ENCODE measurements around the gene PTGES2.
"Not testable (repeated sequence)": the region's sequence is repeated elsewhere in the genome, so short reads cannot be mapped to it uniquely, and the experiment has no call there.

Gene PTGES2

DNA sequence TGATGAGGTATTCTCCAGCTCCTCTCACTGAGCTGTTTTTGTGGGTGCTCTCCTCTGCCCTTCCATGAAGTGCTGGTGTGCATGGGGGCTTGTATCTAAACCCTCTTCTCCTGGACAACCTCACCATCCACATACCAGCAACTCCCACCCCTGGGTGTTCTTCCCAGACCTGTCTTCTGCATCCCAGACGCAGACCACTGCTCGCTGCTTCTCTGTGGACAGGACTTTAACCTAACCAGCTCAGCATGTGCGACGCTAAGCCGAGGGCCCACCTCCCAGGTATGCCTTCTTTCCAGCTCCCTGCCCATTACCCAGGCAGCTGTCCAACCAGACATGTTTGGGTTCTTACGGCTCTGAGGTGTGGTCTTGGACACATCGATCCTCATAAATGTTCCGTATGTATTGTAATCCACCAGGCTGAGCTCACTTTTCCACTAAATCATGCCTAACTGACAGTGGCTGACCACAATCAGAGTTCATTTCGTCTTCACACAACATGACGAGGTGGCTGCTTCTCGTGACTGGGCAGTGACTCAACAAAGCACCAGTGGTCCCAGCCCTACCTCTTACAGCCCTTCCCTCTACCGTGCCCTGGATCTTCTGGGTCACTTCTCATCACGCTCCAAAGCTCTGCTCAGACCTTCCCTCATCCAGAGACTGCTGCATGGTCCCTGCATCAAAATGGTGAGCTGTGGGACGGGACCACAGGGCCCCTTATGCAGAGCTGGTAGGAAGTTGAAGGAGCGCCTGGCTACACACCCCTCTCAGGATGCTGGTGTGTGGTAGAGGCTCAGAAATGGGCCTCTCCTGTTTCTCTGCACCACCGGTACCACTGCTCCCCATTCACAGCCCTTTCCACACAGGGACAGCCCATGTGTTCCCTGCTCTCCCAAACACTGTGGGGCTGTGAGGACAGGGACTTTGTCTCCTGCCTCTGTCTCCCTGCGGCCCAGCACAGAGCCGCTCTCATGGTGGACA lies 9.6 kb upstream of the PTGES2 start:
- no peak for DNase-seq

DNA sequence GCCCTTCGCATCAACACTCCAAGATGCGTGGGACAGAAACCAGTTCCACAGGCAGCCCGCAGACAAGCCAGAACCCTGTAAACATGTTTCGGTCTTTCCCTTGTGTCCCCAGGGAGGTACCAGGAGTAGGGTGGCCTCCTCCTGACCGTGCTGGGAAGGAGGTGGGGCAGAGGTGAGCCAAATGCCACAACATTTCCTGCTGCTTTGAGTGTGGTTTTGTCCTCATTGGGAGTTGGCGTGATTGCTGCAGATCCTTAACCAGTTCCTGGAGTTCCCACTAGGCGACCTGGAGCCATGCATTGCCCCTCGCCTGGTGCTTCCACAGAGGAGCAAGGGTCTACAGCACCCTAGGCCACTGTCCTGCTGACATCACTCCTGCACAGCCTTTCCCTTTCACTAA lies 8.0 kb upstream of the PTGES2 start:
- not testable (repeated sequence) for DNase-seq

DNA sequence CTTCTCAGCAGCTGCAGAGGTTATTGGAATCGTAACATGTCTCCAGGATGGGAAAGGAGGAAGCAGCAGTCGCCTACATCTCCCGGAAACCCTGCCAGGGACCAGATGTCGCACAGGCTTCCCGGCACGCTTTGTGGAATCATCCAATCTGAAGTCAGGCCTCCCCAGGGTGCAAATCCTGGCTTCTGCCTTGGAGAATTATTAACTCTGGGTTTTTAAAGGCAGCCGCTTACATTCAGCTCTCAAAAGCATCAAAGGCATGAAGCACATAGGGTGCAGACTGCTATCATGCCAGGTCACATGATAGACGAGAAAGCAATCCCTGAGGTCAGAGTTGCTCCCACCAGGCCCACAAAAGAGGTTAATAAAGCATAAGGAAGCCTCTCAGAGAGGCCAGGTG lies 4.6 kb upstream of the PTGES2 start:
- DNase-seq = not testable (repeated sequence)

DNA sequence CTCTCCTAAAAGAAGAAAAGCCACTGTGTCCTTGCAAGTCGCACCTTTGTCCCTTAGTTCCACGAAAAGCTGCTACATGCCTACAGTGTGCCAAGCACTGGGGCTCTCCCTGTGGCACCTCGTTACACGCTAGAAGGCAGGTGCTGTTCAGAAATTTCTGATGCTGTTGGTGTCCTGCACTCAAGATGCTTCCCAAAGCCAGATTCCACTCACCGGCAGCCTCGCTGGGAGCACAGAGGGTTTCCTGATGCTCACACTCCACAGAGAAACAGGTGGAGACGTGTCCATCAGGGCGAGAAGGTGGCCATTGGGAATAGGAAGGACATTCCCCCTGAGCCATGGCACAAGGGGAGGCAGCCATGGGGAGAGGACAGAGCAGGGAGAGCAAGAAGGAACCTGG lies 3.8 kb upstream of the PTGES2 start:
- DNase-seq = not testable (repeated sequence)

DNA sequence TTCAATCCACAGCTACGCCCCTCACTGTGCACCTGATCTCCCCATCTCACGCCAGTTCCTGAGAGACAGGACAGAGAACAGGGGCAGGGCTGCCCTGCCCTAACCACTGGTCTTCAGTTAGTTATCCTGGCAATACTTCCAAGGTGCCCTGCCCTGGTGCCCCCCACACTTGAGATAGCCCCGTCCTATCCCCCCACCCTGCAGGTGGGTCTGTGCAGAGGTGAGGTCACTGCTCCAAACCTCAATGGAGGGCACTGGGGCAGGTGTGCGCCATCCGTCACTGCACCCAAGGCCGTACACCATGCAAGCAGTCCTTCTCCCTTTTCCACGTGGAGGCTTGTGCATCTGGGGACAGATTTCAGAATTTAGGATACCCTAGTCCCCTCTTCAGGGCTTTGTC lies 3.1 kb upstream of the PTGES2 start:
- not testable (repeated sequence) for DNase-seq

DNA sequence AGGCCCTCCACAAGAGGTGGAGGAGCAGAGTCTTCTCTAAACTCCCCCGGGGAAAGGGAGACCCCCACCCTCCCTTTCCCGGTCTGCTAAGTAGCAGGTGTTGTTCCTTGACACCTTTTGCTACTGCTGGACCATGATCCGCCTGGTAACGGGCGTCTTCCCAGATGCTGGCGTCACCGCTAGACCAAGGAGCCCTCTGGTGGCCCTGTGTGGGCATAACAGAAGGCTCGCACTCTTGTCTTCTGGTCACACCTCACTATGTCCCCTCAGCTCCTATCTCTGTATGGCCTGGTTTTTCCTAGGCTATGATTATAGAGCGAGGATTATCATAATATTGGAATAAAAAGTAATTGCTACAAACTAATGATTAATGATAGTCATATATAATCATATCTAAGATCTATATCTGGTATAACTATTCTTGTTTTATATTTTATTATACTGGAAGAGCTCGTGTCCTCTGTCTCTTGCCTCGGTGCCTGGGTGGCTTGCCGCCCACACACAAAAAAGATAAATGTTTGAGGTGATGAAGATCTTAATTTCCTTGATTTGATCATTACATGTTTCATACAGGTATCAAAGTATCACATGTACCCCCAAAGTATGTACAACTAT lies 2.6 kb upstream of the PTGES2 start:
- peak; percentile 64 for DNase-seq

DNA sequence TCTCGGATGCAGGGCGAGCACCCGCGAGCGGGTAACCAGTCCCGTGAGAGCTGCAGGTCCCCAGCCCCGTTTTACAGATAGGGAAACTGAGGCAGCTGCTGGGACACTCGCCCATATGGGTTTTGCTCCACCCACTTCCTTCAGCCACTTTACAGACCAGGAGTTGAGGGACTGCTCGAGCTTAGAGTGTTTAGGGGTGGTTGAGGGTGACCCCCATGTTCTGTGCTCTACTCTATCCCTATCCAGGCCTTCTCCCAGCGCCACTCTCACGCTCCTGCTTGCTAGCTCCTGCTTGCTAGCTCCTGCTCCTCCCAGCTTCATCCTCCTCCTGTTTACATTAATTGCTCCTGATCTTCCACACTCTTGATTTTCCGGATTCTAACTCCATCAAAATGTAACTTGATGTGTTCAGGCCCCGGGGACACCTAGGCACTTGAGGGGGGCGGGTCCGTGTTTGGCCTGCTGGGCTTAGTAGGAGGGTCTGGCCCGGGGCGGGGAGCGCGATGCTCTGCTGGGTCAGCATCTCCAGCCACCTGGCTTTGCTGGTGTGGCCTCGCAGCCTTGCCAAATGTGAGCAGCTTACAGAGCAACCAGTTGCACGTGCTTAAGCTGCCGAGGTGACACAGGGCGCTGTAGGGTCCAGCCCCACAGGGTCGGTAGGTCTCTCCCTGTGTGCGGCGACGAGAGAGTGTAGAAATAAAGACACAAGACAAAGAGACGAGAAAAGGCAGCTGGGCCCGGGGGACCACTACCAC lies 1.5 kb upstream of the PTGES2 start:
- no peak for DNase-seq

DNA sequence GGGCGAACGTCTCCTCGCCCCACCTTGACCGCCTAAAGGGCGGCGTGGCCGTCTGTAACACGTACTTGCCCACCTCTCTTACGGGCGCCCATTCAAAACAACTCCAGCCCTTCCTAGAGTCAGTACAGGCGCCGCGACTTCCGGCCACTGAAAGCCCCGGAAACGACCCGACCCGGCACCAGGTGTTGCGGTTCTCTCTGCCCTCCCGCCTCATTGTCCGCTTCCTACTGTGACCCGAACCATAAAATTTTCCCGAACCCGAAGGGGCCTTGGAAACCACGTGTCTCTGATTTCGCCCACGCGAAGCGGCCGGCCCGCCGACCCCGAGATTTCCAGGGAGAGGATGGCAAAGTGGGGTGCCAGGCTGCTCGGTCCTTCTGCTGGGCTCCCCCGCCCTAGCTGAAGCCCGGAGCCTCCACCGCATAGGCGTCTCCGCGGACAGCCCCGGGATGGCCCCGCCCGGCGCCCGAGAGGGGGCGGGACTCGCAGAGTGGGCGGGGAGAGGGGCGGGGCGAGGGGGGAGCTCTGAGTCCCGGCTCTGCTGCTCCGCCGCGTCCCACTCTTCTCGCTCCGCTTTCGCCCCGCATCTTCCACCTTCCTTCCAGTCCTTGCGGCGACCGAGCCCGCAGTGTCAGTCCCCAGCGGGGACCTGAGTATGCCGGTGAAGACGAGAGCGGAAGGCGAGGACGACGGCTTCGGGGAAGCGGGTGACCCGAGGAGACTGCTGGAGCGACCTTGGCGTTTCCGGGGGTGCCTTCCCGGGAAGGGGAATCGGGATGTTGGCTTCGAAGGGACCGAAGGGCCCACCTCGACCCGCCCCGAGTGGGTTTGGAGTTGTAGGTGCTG lies 684 bp upstream of the PTGES2 start:
- peak; percentile 85 for DNase-seq

DNA sequence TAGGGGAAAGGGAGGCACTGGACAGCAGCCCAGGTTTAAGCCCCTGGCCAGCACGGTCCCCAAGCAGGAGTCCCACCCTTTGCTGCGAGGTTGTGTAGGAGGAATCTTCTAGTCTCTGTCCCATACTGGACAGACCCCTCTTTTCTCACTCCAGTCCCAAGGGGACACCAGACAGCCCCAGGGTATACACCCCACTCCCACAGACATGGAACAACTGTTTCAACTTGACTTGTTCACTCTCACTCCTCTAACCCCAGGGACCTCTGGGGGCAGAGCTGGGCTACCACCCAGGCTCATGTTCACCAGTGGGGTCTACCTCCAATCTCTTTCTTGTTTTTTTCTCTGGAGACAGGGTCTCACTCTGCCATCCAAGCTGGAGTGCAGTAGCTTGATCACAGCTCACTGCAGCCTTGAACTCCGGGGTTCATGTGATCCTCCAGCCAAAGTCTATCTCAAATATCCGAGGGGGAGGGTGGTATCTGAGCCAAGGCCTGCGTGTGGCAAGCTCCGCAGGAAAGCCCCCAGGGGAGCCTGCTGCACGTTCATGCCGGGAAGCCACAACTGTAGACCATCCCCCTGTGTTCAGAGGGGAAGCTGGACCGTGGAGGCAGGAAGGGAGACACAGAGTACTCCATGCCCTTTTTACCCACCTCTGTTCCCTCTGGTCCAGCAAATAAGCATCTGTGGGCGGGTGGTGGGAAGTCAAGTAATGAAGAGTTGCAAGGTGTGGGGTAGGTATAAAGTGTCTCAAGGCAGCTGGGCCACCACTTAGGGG lies 1.8 kb downstream of the PTGES2 start:
- no peak for DNase-seq

DNA sequence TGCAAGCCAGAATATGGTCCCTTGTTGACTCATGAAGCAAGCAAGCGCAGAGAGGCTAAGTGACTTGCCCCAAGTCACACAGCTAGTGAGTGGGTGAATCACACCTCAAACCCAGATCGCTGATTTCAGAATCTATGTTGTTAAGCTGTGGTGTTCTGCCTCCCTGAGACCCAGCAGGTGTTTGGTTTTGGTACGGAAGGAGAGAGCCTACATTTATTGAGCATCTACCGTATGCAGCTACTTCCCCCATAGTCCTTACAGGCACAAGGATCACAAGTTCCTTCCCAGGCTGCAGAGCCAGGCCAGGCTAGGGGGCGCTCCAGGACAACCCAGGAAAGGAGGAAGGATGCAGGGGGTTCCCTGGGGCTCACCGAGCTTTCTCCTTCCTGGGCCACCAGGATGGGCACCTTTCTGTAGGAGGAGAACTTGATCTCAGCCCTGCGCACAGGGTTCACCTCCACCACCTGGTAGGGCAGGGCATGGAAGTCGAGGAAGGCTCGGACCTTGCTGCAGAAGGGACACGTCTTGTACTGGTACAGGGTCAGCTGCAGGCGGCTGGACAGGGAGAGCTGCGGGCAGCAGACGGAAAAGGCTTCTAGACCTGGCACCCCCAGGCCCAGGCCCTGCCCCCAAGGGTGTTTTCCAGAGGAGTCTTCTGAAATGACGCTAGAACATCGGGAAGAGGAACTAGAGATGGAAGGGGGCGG lies 2.5 kb downstream of the PTGES2 start:
- DNase-seq = peak; percentile 39

DNA sequence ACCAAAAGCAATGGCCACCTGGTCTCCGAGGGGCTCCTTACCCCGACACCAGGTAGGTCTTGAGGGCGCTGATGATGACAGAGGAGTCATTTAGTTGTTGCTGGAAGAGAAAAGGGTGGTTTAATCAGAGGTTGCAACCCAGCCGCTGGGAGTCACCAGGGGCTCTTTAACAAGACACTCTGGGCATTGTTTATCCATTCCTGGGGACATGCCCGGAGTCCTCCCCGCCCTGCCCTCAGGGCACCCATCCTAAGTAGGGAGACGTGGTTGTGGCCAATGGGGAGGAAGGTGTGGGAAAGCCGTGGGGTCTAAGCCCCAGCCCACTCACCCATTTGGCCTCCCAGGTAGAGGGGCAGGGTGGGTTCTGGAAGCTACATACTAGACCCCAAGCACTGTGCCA lies 3.1 kb downstream of the PTGES2 start:
- DNase-seq = no peak

DNA sequence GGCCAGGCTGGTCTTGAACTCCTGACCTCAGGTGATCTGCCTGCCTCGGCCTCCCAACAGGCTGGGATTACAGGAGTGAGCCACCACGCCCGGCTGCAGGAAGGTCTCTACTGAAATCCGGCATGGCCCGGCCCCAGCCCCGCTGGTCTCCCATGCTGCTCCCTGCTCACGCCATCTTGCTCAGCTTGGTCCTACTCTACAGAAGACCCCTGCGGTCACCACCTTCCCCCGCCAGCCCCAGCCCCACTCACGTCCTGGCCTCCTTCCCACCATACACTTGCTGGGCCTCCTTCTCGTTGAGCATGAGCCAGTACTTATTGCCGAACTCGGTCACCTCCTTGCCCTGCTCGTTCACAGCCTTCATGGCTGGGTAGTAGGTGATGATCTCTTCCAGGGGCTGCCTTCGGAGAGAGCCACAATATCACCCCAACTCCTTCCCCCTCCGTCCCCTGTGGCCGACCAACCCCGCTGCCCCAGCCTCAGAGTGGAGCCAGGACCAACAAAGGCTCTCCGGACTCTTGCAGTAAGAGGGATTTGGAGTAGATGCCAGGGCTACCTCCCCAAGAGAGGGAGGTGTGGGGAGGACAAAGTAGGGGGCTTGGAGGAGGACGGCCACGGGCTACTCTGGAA lies 4.0 kb downstream of the PTGES2 start:
- DNase-seq = no peak

DNA sequence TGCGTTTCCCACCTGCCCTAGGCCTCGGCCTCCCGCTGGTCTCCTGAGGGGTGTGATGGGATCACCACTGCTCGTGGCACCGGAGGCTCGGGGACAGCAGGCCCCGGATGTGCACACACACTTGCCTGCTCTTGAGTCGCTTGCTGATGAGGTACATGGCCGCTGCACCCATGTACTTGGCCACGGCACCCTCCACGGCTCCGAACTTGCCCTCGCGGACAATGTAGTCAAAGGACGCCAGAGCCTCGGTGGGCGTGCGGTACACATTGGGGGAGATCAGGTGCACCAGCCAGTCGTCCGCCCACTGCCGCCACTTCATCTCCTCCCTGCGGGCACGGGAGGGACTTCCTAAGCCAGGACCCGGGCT lies 4.7 kb downstream of the PTGES2 start:
- no peak for DNase-seq

DNA sequence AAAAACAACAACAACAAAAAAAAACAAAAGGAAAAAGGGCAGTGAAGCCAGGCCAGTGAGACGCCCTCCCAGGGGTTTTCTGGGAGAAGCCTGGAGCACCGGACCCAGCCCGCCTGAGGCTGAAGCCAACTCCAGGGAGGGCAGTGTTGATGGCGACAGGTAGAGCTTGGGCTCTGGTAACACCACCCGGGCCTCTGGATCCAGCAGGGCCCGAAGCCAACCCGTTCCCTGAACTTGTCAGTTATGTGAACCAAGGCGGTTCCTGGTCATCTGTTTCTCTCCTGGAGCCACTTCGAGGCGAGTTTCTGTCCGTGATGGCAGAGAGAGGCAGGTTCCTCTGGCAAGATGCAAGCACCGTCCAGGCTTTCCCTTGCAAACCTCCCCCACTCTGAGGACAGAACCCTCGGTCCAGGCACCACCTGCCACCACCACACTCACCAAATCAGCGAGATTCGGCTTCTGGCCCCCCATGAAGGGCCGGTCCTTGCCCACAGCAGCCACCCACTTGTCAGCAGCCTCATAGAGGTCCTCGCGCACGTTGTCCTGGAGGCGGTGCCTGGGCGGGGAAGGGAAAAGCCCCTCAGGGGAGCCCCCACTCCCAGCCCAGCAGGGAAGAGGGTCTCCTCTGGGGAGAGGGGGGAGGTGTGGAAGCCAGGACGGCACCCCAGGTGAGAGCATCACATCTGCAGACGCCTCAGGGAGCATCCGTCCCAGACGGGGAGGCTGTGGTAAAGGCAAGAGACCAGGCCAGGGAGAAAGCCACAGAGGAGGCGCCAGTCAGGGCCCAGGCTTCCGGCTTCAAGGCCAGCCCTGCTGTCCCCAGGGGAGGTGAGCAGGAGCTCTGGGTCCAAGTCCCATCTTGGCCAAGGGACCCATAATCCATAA lies 5.4 kb downstream of the PTGES2 start:
- no peak for DNase-seq

DNA sequence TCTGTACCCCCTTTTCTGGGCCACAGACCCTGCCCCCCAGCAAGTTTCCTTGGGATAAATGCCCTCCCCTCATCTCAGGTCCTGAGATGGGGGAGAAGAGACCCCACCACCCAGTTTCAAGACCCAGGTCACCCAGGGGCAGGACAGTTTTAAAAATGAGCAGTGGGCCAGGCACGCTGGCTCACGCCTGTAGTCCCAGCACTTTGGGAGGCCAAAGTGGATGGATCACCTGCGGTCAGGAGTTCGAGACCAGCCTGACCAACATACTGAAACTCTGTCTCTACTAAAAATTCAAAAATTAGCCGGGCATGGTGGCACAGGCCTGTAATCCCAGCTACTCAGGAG lies 6.1 kb downstream of the PTGES2 start:
- DNase-seq = no peak

DNA sequence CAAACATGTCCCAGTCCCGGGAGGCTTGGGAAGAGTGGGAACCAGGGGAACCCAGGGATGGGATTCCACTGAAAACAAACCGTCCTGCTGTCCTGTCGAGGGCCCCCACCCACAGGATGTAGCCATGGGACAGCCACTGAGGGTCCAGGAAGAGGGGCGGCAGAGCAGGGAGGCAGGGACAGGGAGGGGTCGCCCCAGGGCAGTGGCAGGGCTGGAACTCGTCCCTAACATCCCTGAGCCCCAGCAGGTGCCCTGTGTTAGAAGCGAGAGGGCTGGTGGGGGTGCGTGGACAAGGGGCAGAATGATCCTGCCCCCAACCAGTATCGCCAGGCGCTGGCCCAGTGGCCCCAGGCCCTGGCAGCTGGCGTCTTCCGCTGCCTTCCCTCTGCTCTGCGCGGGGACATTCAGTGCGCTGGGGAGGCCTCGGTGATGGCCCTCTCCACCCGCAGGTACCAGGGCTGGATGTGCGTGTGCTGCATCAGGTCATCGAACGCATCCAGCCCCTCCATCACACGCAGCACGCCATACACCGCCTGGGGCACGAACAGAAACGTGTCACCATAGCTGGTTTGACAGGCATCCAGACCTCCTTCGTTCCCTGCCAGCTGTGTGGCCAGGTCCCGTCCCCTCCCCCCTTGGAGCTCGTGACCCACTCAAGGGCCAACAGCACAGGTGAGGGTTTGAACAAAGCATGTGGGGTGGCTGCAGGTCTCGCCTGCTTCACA lies 6.6 kb downstream of the PTGES2 start:
- no peak for DNase-seq

DNA sequence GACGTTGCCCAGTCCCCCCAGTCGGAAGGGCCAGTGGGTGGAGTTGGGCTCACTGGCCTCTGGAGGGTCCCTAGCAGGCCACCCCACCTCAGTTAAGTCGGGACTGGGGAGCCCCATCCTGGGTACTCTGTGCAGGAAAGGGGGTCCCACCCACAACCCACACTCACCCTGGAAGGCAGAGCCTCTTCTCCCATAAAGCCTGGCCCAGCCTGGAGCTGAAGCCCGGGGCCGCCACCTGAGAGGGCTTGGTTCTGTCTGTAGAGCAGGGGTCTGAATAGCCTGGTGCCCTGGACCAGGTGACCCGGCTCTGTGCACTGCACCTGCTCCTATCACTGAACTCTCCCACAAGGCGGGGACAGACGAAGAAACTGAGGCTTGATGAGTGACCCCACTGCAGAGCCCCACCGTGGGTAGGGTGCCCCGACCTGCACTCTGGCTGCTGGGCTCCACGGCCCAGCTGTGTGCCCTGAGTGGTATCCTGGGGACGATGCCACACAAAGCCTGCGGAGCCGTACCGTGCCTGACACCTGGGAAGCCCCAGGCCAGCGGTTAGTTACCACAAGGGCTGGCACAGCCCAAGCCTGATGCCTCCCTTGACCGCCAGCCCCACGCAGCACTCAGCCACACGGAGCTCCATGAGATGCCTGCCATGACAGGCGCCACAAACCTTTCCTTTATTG lies 7.3 kb downstream of the PTGES2 start:
- DNase-seq = no peak

DNA sequence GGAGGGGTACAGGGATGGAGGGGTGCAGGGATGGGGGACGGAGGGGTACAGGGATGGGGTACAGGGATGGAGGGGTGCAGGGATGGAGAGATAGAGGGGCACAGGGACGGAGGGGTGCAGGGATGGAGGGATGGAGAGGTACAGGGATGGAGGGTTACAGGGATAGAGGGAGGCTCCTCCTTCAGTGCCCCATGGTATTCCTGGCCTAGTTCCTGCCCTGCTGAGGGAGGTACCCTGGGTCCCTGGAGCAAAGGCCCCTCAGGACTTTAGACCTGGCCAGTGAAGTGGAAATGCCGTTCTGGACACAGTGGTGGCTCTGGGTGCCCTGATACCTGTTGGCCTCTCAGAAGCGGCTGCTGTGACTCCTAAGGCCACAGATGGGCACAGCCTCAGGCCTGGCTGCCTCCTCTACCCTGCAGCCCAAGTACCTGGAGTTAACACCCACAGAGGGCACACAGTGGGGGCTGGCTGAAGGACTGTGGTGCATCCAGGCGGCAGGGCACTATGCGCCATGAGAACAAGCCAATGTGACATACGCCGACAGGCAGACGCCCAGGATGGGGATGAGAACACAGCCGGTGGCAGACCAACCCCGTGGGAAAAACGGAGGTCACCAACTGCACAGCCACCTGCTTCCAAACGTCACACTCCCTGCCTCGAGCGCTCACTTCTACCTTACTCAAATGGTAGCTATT lies 8.4 kb downstream of the PTGES2 start:
- no peak for DNase-seq

All from stimulated activated CD4-positive, alpha-beta T cell treated with anti-CD3 and anti-CD28 coated beads, Interleukin-4, amount 100 ng/mL, for 24 hours (primary cell).